Ureter (tissue), 1 donor: ENCODE results near the gene LAGE3. TPM values are rescaled to one million over a fixed set of nuclear protein-coding genes. Genes with fewer than 3 reads are reported as not detected.
A peak's percentile ranks its signal among the peaks of the same experiment; 100 is the strongest.

Source experiments
- DNase-seq: peaks from one replicate; pipeline ENCODE4 v3.0.0-alpha.2; 2020; ENCODE audit warnings: low spot score
- total RNA-seq: library from RNA; stranded (reverse); gene quantifications from one replicate; pipeline ENCODE4 v1.2.4, GENCODE V29; 2023
- donor health status: DM: yes; HTN: yes; CAD: no.

LAGE3 gene
- total RNA-seq, 1 donor from 2014 or later, result 17.5 TPM

- DNase-seq, result no peak
These were observed 43.8 kb downstream of the LAGE3 start for GRCh38 chrX:154435171-154435733.

- DNase-seq, result no peak
These were observed 44.5 kb downstream of the LAGE3 start for GRCh38 chrX:154434394-154435168.

- DNase-seq, result no peak
These were observed 45.5 kb downstream of the LAGE3 start for GRCh38 chrX:154433605-154434004.

- DNase-seq, result no peak
These were observed 46.9 kb downstream of the LAGE3 start for GRCh38 chrX:154432210-154432609.

- no peak for DNase-seq
These were observed 47.7 kb downstream of the LAGE3 start for GRCh38 chrX:154431341-154431740.

- no peak for DNase-seq
These were observed 48.2 kb downstream of the LAGE3 start for GRCh38 chrX:154430916-154431315.

GRCh38 chrX:154430479-154430878, 48.6 kb downstream of the LAGE3 start:
- DNase-seq, result no peak

- no peak for DNase-seq
These were observed 49.4 kb downstream of the LAGE3 start for GRCh38 chrX:154429711-154430110.

- DNase-seq, result peak; percentile 94
These were observed 50.6 kb downstream of the LAGE3 start, which contains the start of gene ATP6AP1 for GRCh38 chrX:154428176-154429171. Gene ATP6AP1 (plus strand): TSS chrX:154428677. CDS start chrX:154428693, 16 bp downstream.

Other genes with a start within 250 kb of the LAGE3 start
- not detected for gene OPN1MW3, start 221.7 kb downstream of the LAGE3 start, total RNA-seq
- gene TEX28, start 184.2 kb downstream of the LAGE3 start, total RNA-seq, result not detected
- gene TKTL1, start 183.5 kb downstream of the LAGE3 start, total RNA-seq, result not detected
- 2,361 TPM for gene FLNA, start 104.6 kb downstream of the LAGE3 start, total RNA-seq
- 80.4 TPM for gene EMD, start 100.0 kb downstream of the LAGE3 start, total RNA-seq
- gene RPL10, start 80.9 kb downstream of the LAGE3 start, total RNA-seq, result 3,238 TPM
- gene DNASE1L1, start 70.0 kb downstream of the LAGE3 start, total RNA-seq, result 27.0 TPM
- gene TAFAZZIN, start 67.7 kb downstream of the LAGE3 start, total RNA-seq, result 49.5 TPM
- 120 TPM for gene ATP6AP1, start 50.6 kb downstream of the LAGE3 start, total RNA-seq
- gene GDI1, start 42.1 kb downstream of the LAGE3 start, total RNA-seq, result 126 TPM
- 48.6 TPM for gene FAM50A, start 35.1 kb downstream of the LAGE3 start, total RNA-seq
- 54.0 TPM for gene PLXNA3, start 21.0 kb downstream of the LAGE3 start, total RNA-seq
- 20.4 TPM for gene UBL4A, start 7.3 kb upstream of the LAGE3 start, total RNA-seq
- gene SLC10A3, start 11.3 kb upstream of the LAGE3 start, total RNA-seq, result 23.4 TPM
- 46.3 TPM for gene FAM3A, start 37.0 kb upstream of the LAGE3 start, total RNA-seq
- 52.3 TPM for gene G6PD, start 67.6 kb upstream of the LAGE3 start, total RNA-seq
- gene IKBKG, start 68.3 kb upstream of the LAGE3 start, total RNA-seq, result 28.5 TPM
- not detected for gene CTAG1A, start 105.9 kb upstream of the LAGE3 start, total RNA-seq
- gene CTAG1B, start 140.0 kb upstream of the LAGE3 start, total RNA-seq, result not detected
- not detected for gene CTAG2, start 174.3 kb upstream of the LAGE3 start, total RNA-seq